A673 (cell line): Measurements from ENCODE around the gene KBTBD12.

Source experiments
- EZH2 ChIP-seq: fragments of 200-600 bp; sonication (generic); IDR thresholded peaks from 2 replicates; pipeline ENCODE4 v1.6.1; 2017; ENCODE audit warnings: borderline replicate concordance, low read depth, mild to moderate bottlenecking, mixed read lengths, antibody characterized with exemption, low read length; ENCODE audit not compliant: poor library complexity, severe bottlenecking
- TF ChIP-seq, protein P1 (sequence below): fragments of 300-800, 200-600 bp; sonication (generic); conservative IDR thresholded peaks from 2 replicates; pipeline ENCODE4 v1.5.1; 2017; ENCODE audit warnings: low read depth, mild to moderate bottlenecking, antibody characterized with exemption, low read length, moderate library complexity, mixed read lengths

DNA sequence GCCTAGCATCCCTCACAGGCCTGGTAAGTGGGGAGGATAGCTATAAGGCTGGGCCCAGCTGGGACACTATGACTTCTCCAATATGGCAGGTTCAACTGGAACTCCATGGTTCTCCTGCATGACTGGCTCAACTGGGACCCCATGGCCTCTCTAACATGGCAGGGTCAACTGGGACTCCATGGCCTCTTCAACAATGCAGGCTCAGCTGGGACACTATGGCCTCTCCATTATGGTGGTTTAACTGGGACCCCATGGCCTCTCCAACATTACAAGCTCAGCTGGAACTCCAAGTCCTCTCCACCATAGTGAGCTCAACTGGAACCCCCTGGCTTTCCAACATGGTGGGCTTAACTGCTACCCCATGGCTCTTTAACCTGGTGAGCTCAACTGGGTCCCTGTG lies 79.0 kb downstream of the KBTBD12 start:
- TF ChIP-seq, protein P1, sequence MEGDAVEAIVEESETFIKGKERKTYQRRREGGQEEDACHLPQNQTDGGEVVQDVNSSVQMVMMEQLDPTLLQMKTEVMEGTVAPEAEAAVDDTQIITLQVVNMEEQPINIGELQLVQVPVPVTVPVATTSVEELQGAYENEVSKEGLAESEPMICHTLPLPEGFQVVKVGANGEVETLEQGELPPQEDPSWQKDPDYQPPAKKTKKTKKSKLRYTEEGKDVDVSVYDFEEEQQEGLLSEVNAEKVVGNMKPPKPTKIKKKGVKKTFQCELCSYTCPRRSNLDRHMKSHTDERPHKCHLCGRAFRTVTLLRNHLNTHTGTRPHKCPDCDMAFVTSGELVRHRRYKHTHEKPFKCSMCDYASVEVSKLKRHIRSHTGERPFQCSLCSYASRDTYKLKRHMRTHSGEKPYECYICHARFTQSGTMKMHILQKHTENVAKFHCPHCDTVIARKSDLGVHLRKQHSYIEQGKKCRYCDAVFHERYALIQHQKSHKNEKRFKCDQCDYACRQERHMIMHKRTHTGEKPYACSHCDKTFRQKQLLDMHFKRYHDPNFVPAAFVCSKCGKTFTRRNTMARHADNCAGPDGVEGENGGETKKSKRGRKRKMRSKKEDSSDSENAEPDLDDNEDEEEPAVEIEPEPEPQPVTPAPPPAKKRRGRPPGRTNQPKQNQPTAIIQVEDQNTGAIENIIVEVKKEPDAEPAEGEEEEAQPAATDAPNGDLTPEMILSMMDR, result no peak
- TF ChIP-seq EZH2, result no peak
